H9 (cell line): ENCODE data around the gene PDE4C. TPM values are rescaled to one million over a fixed set of nuclear protein-coding genes. Genes with fewer than 3 reads are reported as not detected.

Experiments
- DNase-seq: peaks from one replicate; pipeline ENCODE4 v3.0.0-alpha.2; 2017
- H2AFZ ChIP-seq: one replicate; pipeline ENCODE4 v1.6.1; 2013; ENCODE audit warnings: mild to moderate bottlenecking, low read length, control low read depth, moderate library complexity
- H2AK5ac ChIP-seq: 2 replicates; pipeline ENCODE4 v1.6.1; 2013; ENCODE audit warnings: low read length, control low read depth, mixed read lengths; ENCODE audit not compliant: insufficient read length
- H2BK120ac ChIP-seq: one replicate; pipeline ENCODE4 v1.6.1; 2013; ENCODE audit warnings: low read depth, mild to moderate bottlenecking, low read length, control low read depth, inconsistent platforms; ENCODE audit not compliant: poor library complexity, severe bottlenecking
- H2BK12ac ChIP-seq: 2 replicates; pipeline ENCODE4 v1.6.1; 2013; ENCODE audit warnings: low read length, control low read depth, mixed read lengths, low read depth; ENCODE audit not compliant: insufficient read length
- H2BK15ac ChIP-seq: 2 replicates; pipeline ENCODE4 v1.6.1; 2013; ENCODE audit warnings: low read depth, low read length, control low read depth
- H2BK20ac ChIP-seq: one replicate; pipeline ENCODE4 v1.6.1; 2013; ENCODE audit warnings: low read depth, mild to moderate bottlenecking, low read length, control low read depth, inconsistent platforms; ENCODE audit not compliant: poor library complexity, severe bottlenecking
- H2BK5ac ChIP-seq: 2 replicates; pipeline ENCODE4 v1.6.1; 2013; ENCODE audit warnings: low read length, control low read depth, mixed read lengths; ENCODE audit not compliant: insufficient read length
- H3K14ac ChIP-seq: 2 replicates; pipeline ENCODE4 v1.6.1; 2013; ENCODE audit warnings: low read length, control low read depth; ENCODE audit not compliant: insufficient read depth
- H3K18ac ChIP-seq: 2 replicates; pipeline ENCODE4 v1.6.1; 2013; ENCODE audit warnings: low read depth, mild to moderate bottlenecking, mixed read lengths, low read length, control low read depth; ENCODE audit not compliant: insufficient read length
- H3K23ac ChIP-seq: 2 replicates; pipeline ENCODE4 v1.6.1; 2013; ENCODE audit warnings: low read length, control low read depth, mixed read lengths, low read depth; ENCODE audit not compliant: insufficient read length
- H3K23me2 ChIP-seq: 2 replicates; pipeline ENCODE4 v1.6.1; 2013; ENCODE audit warnings: low read depth, mild to moderate bottlenecking, mixed read lengths, low read length, control low read depth; ENCODE audit not compliant: insufficient read length, poor library complexity, severe bottlenecking
- H3K27ac ChIP-seq: 2 replicates; pipeline ENCODE4 v1.5.1; 2013; ENCODE audit warnings: low read length, control low read depth, mixed read lengths, low read depth; ENCODE audit not compliant: insufficient read length
- H3K27me3 ChIP-seq: 2 replicates; pipeline ENCODE4 v1.6.1; 2013; ENCODE audit warnings: low read length, control low read depth, inconsistent platforms; ENCODE audit not compliant: insufficient read depth
- H3K4ac ChIP-seq: 2 replicates; pipeline ENCODE4 v1.6.1; 2013; ENCODE audit warnings: low read depth, mild to moderate bottlenecking, control low read depth, inconsistent platforms, low read length, moderate library complexity
- H3K4me1 ChIP-seq: 2 replicates; pipeline ENCODE4 v1.6.1; 2013; ENCODE audit warnings: low read length, control low read depth, inconsistent platforms; ENCODE audit not compliant: insufficient read depth
- H3K4me2 ChIP-seq: 2 replicates; pipeline ENCODE4 v1.6.1; 2013; ENCODE audit warnings: low read length, control low read depth, mixed read lengths; ENCODE audit not compliant: insufficient read length, insufficient read depth
- H3K56ac ChIP-seq: 2 replicates; pipeline ENCODE4 v1.6.1; 2013; ENCODE audit warnings: low read depth, mild to moderate bottlenecking, mixed read lengths, low read length, control low read depth; ENCODE audit not compliant: insufficient read length
- H3K79me1 ChIP-seq: 2 replicates; pipeline ENCODE4 v1.6.1; 2013; ENCODE audit warnings: low read depth, mild to moderate bottlenecking, moderate library complexity, low read length, control low read depth, inconsistent platforms; ENCODE audit not compliant: insufficient read depth, poor library complexity, severe bottlenecking
- H3K79me2 ChIP-seq: 2 replicates; pipeline ENCODE4 v1.6.1; 2013; ENCODE audit warnings: low read length, control low read depth, inconsistent platforms; ENCODE audit not compliant: insufficient read depth
- H3K9ac ChIP-seq: 2 replicates; pipeline ENCODE4 v1.6.1; 2013; ENCODE audit warnings: low read length, control low read depth, mixed read lengths; ENCODE audit not compliant: insufficient read length; ENCODE audit errors: extremely low read depth
- H3K9me3 ChIP-seq: one replicate; pipeline ENCODE4 v1.6.1; 2013; ENCODE audit warnings: low read depth, low read length, inconsistent platforms; ENCODE audit not compliant: control insufficient read depth
- H3T11ph ChIP-seq: one replicate; pipeline ENCODE4 v1.6.1; 2013; ENCODE audit warnings: mild to moderate bottlenecking, low read length, control low read depth, inconsistent platforms
- H4K20me1 ChIP-seq: one replicate; pipeline ENCODE4 v1.6.1; 2013; ENCODE audit not compliant: control insufficient read depth, insufficient read length, insufficient read depth
- H4K5ac ChIP-seq: 2 replicates; pipeline ENCODE4 v1.6.1; 2013; ENCODE audit warnings: low read depth, mild to moderate bottlenecking, mixed read lengths, low read length, control low read depth; ENCODE audit not compliant: insufficient read length
- H4K8ac ChIP-seq: replicated peaks from 2 replicates; pipeline ENCODE4 v1.6.1; 2013; ENCODE audit warnings: low read length, control low read depth, mixed read lengths, low read depth; ENCODE audit not compliant: insufficient read length
- H4K91ac ChIP-seq: 2 replicates; pipeline ENCODE4 v1.6.1; 2013; ENCODE audit warnings: low read depth, mild to moderate bottlenecking, moderate library complexity, mixed read lengths, low read length, control low read depth; ENCODE audit not compliant: insufficient read length
- H3K27ac Mint-ChIP-seq, 3 experiments: 2 replicates in 2 of 3; 3 replicates in 1 of 3; pipeline ENCODE4 v1.8.0; 2020 to 2021; ENCODE audit warnings: mixed read lengths in 3 of 3, mild to moderate bottlenecking in 1 of 3, moderate library complexity in 1 of 3
- H3K27me3 Mint-ChIP-seq: 2 replicates; pipeline ENCODE4 v1.8.0; 2021; ENCODE audit warnings: low read depth, mild to moderate bottlenecking, moderate library complexity, mixed read lengths
- H3K36me3 Mint-ChIP-seq, 3 experiments: 2 replicates in 2 of 3; 3 replicates in 1 of 3; pipeline ENCODE4 v1.8.0; 2020 to 2021; ENCODE audit warnings: low read depth in 3 of 3, mixed read lengths in 3 of 3; ENCODE audit not compliant: insufficient read depth in 1 of 3
- H3K4me1 Mint-ChIP-seq, 2 experiments: 2 replicates each; pipeline ENCODE4 v1.8.0; 2020; ENCODE audit warnings: mixed read lengths in 2 of 2
- H3K4me3 Mint-ChIP-seq, 2 experiments: 2 replicates in 1 of 2; 3 replicates in 1 of 2; pipeline ENCODE4 v1.8.0; 2020 to 2021; ENCODE audit warnings: mild to moderate bottlenecking in 2 of 2, mixed read lengths in 2 of 2, moderate library complexity in 1 of 2
- H3K9me3 Mint-ChIP-seq, 2 experiments: 2 replicates in 1 of 2; 3 replicates in 1 of 2; pipeline ENCODE4 v1.8.0; 2020; ENCODE audit warnings: mild to moderate bottlenecking in 2 of 2, mixed read lengths in 2 of 2, moderate library complexity in 1 of 2
- WGBS: extraction: QIAGEN DNeasy Blood & Tissue Kit; methylation state at CpG from one replicate; pipeline ENCODE4 v1.1.7; 2013; ENCODE audit warnings: missing lambda C conversion rate, low lambda C conversion rate, mixed read lengths; ENCODE audit not compliant: insufficient read length; ENCODE audit errors: extremely low coverage; 5-methylcytosine and 5-hydroxymethylcytosine counted together
- total RNA-seq: library from RNA; stranded (reverse); gene quantifications from 2 replicates; pipeline ENCODE4 v1.2.1, GENCODE V29; 2021
- TF ChIP-seq, protein P1 (sequence below): fragments of 200-600 bp; sonication (generic); conservative IDR thresholded peaks from 3 replicates; pipeline ENCODE4 v1.8.0; 2021; ENCODE audit warnings: antibody characterized with exemption, mild to moderate bottlenecking

Gene PDE4C
- total RNA-seq, 1 experiment from 2014 or later: 1.8 TPM

DNA sequence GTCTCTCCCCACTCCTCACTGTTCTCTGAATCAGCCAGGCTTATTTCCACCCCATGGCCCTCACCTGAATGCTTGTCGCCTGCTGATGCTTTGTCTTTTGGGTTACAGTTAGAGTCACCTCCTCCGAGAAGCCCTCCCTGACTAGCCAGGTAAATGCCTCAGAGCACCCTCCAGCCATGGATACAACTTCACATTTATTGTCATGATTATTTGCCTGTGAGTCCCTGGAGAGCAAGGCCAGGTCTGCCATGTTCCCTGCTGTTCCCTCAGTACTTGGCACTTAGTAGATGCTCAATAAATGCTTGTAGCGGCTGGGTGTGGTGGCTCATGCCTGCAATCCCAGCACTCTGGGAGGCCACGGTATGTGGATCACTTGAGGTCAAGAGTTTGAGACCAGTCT lies 3.7 kb upstream of the PDE4C start:
- Histone ChIP-seq H2BK12ac (no peak overlapping the region), H3K27ac (no peak overlapping the region), H3K4ac (no peak overlapping the region), H2BK20ac (no peak overlapping the region), H3K4me1 (no peaks in the 10 kb centered on the region; the same call in 1 of the 2 replicates), H3T11ph (no peak overlapping the region), H2AFZ (no peak overlapping the region), H3K4me2 (no peak overlapping the region), H3K56ac (no peak overlapping the region), H2BK15ac (no peak overlapping the region), H4K8ac (no peak overlapping the region), H3K27me3 (peaks cover 2% of the 10 kb centered on the region; the same call in 1 of the 2 replicates), H4K91ac (no peak overlapping the region), H3K79me1 (no peaks in the 10 kb centered on the region), H3K79me2 (no peaks in the 10 kb centered on the region), H4K5ac (no peak overlapping the region), H3K23ac (no peak overlapping the region), H3K9me3 (no peaks in the 10 kb centered on the region), H2BK120ac (no peak overlapping the region), H2AK5ac (no peak overlapping the region), H4K20me1 (no peaks in the 10 kb centered on the region), H3K23me2 (peaks cover 19% of the 10 kb centered on the region), H3K9ac (no peak overlapping the region), H3K14ac (no peak overlapping the region), H2BK5ac (no peak overlapping the region), H3K18ac (no peak overlapping the region)
- H3K9me3 Mint-ChIP-seq: peaks cover 0 to 8% of the 10 kb centered on the region in 2 experiments; a peak in 2 of 5 replicates
- peaks cover 46% of the 10 kb centered on the region for H3K27me3 Mint-ChIP-seq
- H3K27ac Mint-ChIP-seq: no peak overlapping the region; a peak in 1 of 7 replicates
- DNase-seq: no peak
- H3K36me3 Mint-ChIP-seq: no peaks in the 10 kb centered on the region
- H3K4me3 Mint-ChIP-seq: peak overlapping the region in 1 of 2 experiments; percentile 38; a peak in 2 of 5 replicates
- peaks cover 39 to 45% of the 10 kb centered on the region in 2 experiments for H3K4me1 Mint-ChIP-seq
- no CpG with 5 or more reads among the region's 4 CpGs for WGBS
- TF ChIP-seq, protein P1, sequence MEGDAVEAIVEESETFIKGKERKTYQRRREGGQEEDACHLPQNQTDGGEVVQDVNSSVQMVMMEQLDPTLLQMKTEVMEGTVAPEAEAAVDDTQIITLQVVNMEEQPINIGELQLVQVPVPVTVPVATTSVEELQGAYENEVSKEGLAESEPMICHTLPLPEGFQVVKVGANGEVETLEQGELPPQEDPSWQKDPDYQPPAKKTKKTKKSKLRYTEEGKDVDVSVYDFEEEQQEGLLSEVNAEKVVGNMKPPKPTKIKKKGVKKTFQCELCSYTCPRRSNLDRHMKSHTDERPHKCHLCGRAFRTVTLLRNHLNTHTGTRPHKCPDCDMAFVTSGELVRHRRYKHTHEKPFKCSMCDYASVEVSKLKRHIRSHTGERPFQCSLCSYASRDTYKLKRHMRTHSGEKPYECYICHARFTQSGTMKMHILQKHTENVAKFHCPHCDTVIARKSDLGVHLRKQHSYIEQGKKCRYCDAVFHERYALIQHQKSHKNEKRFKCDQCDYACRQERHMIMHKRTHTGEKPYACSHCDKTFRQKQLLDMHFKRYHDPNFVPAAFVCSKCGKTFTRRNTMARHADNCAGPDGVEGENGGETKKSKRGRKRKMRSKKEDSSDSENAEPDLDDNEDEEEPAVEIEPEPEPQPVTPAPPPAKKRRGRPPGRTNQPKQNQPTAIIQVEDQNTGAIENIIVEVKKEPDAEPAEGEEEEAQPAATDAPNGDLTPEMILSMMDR: no peak
